Karpas-422 (cell line): ENCODE results near the gene OTP. TPM values are rescaled to one million over a fixed set of nuclear protein-coding genes. Genes with fewer than 3 reads are reported as not detected.

Source experiments
- DNase-seq: peaks from one replicate; pipeline ENCODE4 v3.0.0-alpha.2; 2015
- H2AFZ ChIP-seq: fragments of 200-600 bp; sonication (generic); 2 replicates; pipeline ENCODE4 v1.6.1; 2014; ENCODE audit warnings: antibody characterized with exemption, low read length, mixed read lengths
- H3K27ac ChIP-seq: fragments of 200-600 bp; sonication (generic); 2 replicates; pipeline ENCODE4 v1.5.1; 2014; ENCODE audit warnings: mild to moderate bottlenecking, low read length, moderate library complexity
- H3K27me3 ChIP-seq: fragments of 200-600 bp; sonication (generic); 2 replicates; pipeline ENCODE4 v1.6.1; 2014; ENCODE audit warnings: low read length, mixed read lengths
- H3K36me3 ChIP-seq: fragments of 200-600 bp; sonication (generic); 2 replicates; pipeline ENCODE4 v1.6.1; 2014; ENCODE audit warnings: low read length, mixed read lengths; ENCODE audit not compliant: insufficient read depth
- H3K4me1 ChIP-seq: fragments of 200-600 bp; sonication (generic); 2 replicates; pipeline ENCODE4 v1.6.1; 2014; ENCODE audit warnings: mild to moderate bottlenecking, low read length, mixed read lengths
- H3K4me2 ChIP-seq: fragments of 200-600 bp; sonication (generic); 2 replicates; pipeline ENCODE4 v1.6.1; 2014; ENCODE audit warnings: low read length, low read depth, mild to moderate bottlenecking; ENCODE audit not compliant: poor library complexity, severe bottlenecking
- H3K4me3 ChIP-seq: fragments of 200-600 bp; sonication (generic); 2 replicates; pipeline ENCODE4 v1.5.1; 2014; ENCODE audit warnings: mild to moderate bottlenecking, antibody characterized with exemption, low read length, mixed read lengths
- H3K79me2 ChIP-seq: fragments of 200-600 bp; sonication (generic); 2 replicates; pipeline ENCODE4 v1.6.1; 2014; ENCODE audit warnings: mild to moderate bottlenecking, low read length, mixed read lengths
- H3K9ac ChIP-seq: fragments of 200-600 bp; sonication (generic); 2 replicates; pipeline ENCODE4 v1.6.0; 2014; ENCODE audit warnings: low read length
- H3K9me2 ChIP-seq: fragments of 200-600 bp; sonication (generic), shearing (Covaris generic); replicated peaks from 2 replicates; pipeline ENCODE4 v1.6.0; 2014; ENCODE audit warnings: mild to moderate bottlenecking, low read length, moderate library complexity; ENCODE audit not compliant: insufficient read depth
- H3K9me3 ChIP-seq: fragments of 300-700, 200-600 bp; sonication (generic); 2 replicates; pipeline ENCODE4 v1.6.1; 2014; ENCODE audit warnings: low read length, mixed read lengths
- H4K20me1 ChIP-seq: fragments of 200-600 bp; sonication (generic); 2 replicates; pipeline ENCODE4 v1.6.1; 2014; ENCODE audit warnings: mild to moderate bottlenecking, antibody characterized with exemption, low read length, low read depth; ENCODE audit not compliant: insufficient read depth
- total RNA-seq: library from RNA; depleted of rRNA; stranded (reverse); fragments of >200 nt; shearing (Covaris generic); gene quantifications from 2 replicates; pipeline ENCODE4 v1.2.3, GENCODE V29; 2014; ENCODE audit warnings: low replicate concordance; rRNA removed

OTP gene
- not detected in 2 replicates for total RNA-seq

DNA sequence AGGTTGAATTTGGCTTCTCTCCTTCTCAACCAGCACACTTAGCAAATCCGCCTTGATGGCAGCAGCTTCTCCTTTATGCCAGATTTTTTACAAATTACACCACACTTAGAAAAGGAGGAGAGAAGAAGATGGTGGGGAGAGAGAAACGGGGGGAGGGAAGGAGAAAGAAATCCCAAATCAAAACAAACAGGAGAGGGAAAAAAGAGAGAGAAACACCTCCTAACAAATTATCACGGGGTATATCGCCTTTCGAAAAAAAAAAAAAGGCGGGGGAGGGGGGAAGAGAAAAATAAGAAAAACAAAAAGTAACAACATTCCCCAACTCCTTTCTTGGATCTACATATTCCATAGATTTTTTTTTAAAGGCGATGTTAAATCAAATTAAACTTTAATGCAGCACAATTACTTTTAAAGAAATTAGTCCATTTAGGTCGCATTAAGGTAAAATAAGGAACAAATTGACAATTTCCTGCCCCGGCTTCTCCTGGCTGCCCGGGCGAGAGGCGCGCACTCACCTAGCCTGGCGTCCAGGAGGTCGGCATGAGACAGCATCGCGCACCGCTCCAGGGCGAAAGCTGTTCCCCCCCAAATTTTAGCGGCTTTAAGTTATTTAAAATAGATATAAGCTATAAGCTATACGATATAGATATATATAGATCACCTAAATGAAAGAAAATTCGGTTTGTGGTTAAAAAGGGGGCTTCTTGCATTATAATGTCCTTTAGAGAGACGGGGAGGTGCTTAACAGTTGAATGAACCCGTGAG lies at the start of gene OTP:
Gene OTP, minus strand, starts transcription at position 716 of the 765 bp plus-strand sequence. Its CDS starts 164 bp downstream, at position 552.
- Histone ChIP-seq H3K27ac (no peak within 1 kb of the TSS), H3K79me2 (no peaks in the 10 kb centered on the region), H3K4me3 (no peak within 1 kb of the TSS), H2AFZ (no peak within 1 kb of the TSS), H3K9me2 (no peaks in the 10 kb centered on the region), H3K36me3 (no peaks in the 10 kb centered on the region), H3K27me3 (no peaks in the 10 kb centered on the region), H3K9ac (no peak within 1 kb of the TSS), H4K20me1 (no peaks in the 10 kb centered on the region), H3K4me1 (no peaks in the 10 kb centered on the region), H3K9me3 (no peaks in the 10 kb centered on the region), H3K4me2 (no peak within 1 kb of the TSS)
- no peak for DNase-seq

GRCh38 chr5:77683171-77683732 lies 44.7 kb upstream of the OTP start:
- H3K4me1 ChIP-seq: no peaks in the 10 kb centered on the region
- no peak overlapping the region for H3K9ac ChIP-seq
- H3K4me3 ChIP-seq: no peak overlapping the region
- peaks cover 1% of the 10 kb centered on the region; the same call in 1 of the 2 replicates for H3K36me3 ChIP-seq
- no peaks in the 10 kb centered on the region for H3K79me2 ChIP-seq
- no peak overlapping the region for H3K4me2 ChIP-seq
- H4K20me1 ChIP-seq: 0 out of 2 replicates have a peak, but pooled peaks cover 3% of the 10 kb centered on the region
- H3K9me3 ChIP-seq: no peaks in the 10 kb centered on the region
- no peaks in the 10 kb centered on the region for H3K27me3 ChIP-seq
- DNase-seq: no peak
- no peak overlapping the region for H3K27ac ChIP-seq
- no peak overlapping the region for H2AFZ ChIP-seq
- no peaks in the 10 kb centered on the region for H3K9me2 ChIP-seq

DNA sequence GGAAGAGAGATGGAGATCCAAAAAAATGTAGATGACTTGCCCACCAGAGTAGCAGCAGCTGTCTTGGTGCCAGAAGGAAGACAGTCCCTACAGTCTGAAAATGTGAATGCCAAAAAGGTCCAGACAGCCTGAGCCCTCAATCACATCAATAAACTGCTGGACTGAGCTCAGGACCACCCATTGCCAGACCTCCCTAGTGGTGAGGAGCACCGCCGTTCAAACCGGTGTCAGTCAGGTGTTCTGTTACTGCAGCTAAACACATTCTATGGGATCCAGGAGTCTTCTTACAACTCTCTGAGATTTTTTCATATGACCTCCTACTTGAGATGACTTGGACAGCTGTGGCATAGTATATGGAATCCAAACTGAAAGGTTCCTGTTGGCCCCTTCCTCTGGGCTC lies 32.0 kb upstream of the OTP start:
- H3K9me2 ChIP-seq: no peaks in the 10 kb centered on the region
- DNase-seq: no peak

GRCh38 chr5:77669677-77670076 lies 31.2 kb upstream of the OTP start:
- H3K4me2 ChIP-seq: no peak overlapping the region
- no peak overlapping the region for H3K9ac ChIP-seq
- H3K27ac ChIP-seq: no peak overlapping the region
- H3K4me3 ChIP-seq: no peak overlapping the region
- DNase-seq: no peak
- H4K20me1 ChIP-seq: no peaks in the 10 kb centered on the region
- H3K9me3 ChIP-seq: no peaks in the 10 kb centered on the region
- H3K4me1 ChIP-seq: no peaks in the 10 kb centered on the region
- H3K27me3 ChIP-seq: no peaks in the 10 kb centered on the region
- H3K79me2 ChIP-seq: no peaks in the 10 kb centered on the region
- no peaks in the 10 kb centered on the region for H3K36me3 ChIP-seq
- H3K9me2 ChIP-seq: no peaks in the 10 kb centered on the region
- no peak overlapping the region for H2AFZ ChIP-seq

More for the DNA sequence above, 32.0 kb upstream of the OTP start:
- H2AFZ ChIP-seq: no peak overlapping the region
- H3K79me2 ChIP-seq: no peaks in the 10 kb centered on the region
- no peaks in the 10 kb centered on the region for H3K27me3 ChIP-seq
- H3K36me3 ChIP-seq: no peaks in the 10 kb centered on the region
- no peaks in the 10 kb centered on the region for H3K9me3 ChIP-seq
- no peak overlapping the region for H3K9ac ChIP-seq
- no peaks in the 10 kb centered on the region for H4K20me1 ChIP-seq
- H3K27ac ChIP-seq: no peak overlapping the region
- H3K4me2 ChIP-seq: no peak overlapping the region
- no peaks in the 10 kb centered on the region for H3K4me1 ChIP-seq
- no peak overlapping the region for H3K4me3 ChIP-seq

DNA sequence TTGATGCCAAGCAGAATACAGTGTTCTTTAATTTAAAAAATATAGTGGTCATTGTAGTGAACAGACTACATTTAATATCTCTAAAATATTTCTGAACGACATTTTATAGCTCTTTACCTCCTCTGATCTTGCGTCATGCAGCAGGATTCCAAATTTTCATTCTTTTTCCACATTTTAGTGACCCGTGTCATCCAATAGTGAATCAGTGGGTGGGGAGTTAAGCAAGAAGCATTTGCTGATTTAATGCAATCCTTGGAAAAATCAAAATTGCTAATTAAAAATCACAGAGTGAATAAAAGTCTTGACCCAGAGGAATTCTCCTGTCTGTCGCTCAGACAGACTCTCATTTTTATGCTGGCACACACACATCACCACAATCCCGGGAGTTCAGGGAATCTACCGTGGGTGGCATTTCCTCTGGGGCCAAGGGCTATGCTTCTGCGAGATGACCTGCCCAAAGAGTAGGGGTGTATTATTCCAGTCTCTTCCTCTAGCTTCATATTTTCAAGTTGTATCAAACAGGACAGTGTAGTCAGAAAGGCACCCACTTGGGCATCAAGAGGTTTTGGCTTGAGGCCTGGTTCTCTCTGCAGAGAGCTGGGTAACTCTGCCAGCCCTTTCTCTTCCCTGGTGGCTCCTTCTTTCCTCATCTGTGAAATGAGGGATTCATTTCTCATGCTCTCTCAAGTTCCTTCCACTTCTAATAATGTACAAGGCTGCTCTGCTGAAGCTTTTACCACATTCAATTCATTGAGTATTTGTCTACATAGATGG lies 24.8 kb upstream of the OTP start:
- H3K36me3 ChIP-seq: no peaks in the 10 kb centered on the region
- no peak overlapping the region for H3K9ac ChIP-seq
- H3K4me3 ChIP-seq: no peak overlapping the region
- no peaks in the 10 kb centered on the region for H4K20me1 ChIP-seq
- no peaks in the 10 kb centered on the region for H3K79me2 ChIP-seq
- H3K27ac ChIP-seq: no peak overlapping the region
- H2AFZ ChIP-seq: no peak overlapping the region
- no peaks in the 10 kb centered on the region for H3K9me2 ChIP-seq
- H3K27me3 ChIP-seq: no peaks in the 10 kb centered on the region; the same call in 1 of the 2 replicates
- H3K9me3 ChIP-seq: no peaks in the 10 kb centered on the region
- DNase-seq: no peak
- H3K4me2 ChIP-seq: no peak overlapping the region
- no peaks in the 10 kb centered on the region for H3K4me1 ChIP-seq

GRCh38 chr5:77662635-77663034 lies 24.1 kb upstream of the OTP start:
- no peaks in the 10 kb centered on the region; the same call in 1 of the 2 replicates for H3K27me3 ChIP-seq
- DNase-seq: no peak

GRCh38 chr5:77658662-77659061 lies 20.1 kb upstream of the OTP start:
- Histone ChIP-seq H3K27ac (no peak overlapping the region), H4K20me1 (no peaks in the 10 kb centered on the region), H3K79me2 (no peaks in the 10 kb centered on the region), H3K9ac (no peak overlapping the region), H3K9me2 (no peaks in the 10 kb centered on the region), H2AFZ (no peak overlapping the region), H3K4me2 (no peak overlapping the region), H3K36me3 (no peaks in the 10 kb centered on the region), H3K4me1 (no peaks in the 10 kb centered on the region), H3K27me3 (no peaks in the 10 kb centered on the region; the same call in 1 of the 2 replicates), H3K9me3 (no peaks in the 10 kb centered on the region), H3K4me3 (no peak overlapping the region)
- no peak for DNase-seq

More at GRCh38 chr5:77662635-77663034, 24.1 kb upstream of the OTP start:
- Histone ChIP-seq H3K27ac (no peak overlapping the region), H3K4me1 (no peaks in the 10 kb centered on the region), H3K79me2 (no peaks in the 10 kb centered on the region), H3K4me2 (no peak overlapping the region), H3K9me2 (no peaks in the 10 kb centered on the region), H3K9me3 (no peaks in the 10 kb centered on the region), H4K20me1 (no peaks in the 10 kb centered on the region), H2AFZ (no peak overlapping the region), H3K36me3 (no peaks in the 10 kb centered on the region), H3K9ac (no peak overlapping the region), H3K4me3 (no peak overlapping the region)

GRCh38 chr5:77651343-77651742 lies 12.8 kb upstream of the OTP start:
- Histone ChIP-seq H3K4me3 (no peak overlapping the region), H3K36me3 (no peaks in the 10 kb centered on the region), H3K79me2 (no peaks in the 10 kb centered on the region), H3K27ac (no peak overlapping the region), H3K9me2 (no peaks in the 10 kb centered on the region), H4K20me1 (no peaks in the 10 kb centered on the region), H2AFZ (no peak overlapping the region), H3K27me3 (no peaks in the 10 kb centered on the region), H3K4me1 (no peaks in the 10 kb centered on the region), H3K9ac (no peak overlapping the region), H3K4me2 (no peak overlapping the region), H3K9me3 (no peaks in the 10 kb centered on the region)
- no peak for DNase-seq
